Fibroblast of mammary gland (primary cell): ENCODE measurements around the gene MPND.

Source experiments
- DNase-seq: peaks from one replicate; pipeline ENCODE4 v3.0.0-alpha.2; 2010; ENCODE audit warnings: low read depth
- H3K4me3 ChIP-seq: 2 replicates; pipeline ENCODE4 v1.5.1; 2011; ENCODE audit warnings: low read depth, mild to moderate bottlenecking, low read length, moderate library complexity; ENCODE audit not compliant: control insufficient read depth
- TF ChIP-seq, protein P1 (sequence below): conservative IDR thresholded peaks from 2 replicates; pipeline ENCODE4 v1.5.1; 2011; ENCODE audit warnings: low read depth, low read length, inconsistent platforms; ENCODE audit not compliant: control insufficient read depth, insufficient read depth

The MPND gene

DNA sequence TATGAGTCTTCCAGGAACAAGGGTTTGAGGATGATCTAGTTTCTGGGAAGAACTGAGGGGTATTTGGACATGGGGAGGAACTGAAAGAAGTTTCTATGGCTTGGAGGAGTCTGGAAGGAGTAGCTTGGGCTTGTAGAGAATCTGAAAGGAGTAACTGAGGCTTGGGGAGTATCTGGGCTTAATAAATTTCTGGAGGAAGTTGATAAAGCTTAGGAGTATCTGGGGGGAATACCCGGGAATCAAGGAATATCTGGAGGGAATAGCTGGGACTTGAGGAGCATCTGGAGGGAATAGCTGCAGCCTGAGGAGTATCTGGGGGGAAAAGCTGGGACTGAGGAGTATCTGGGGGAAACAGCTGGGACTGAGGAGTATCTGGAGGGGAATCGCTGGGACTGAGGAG, 22.9 kb upstream of the MPND start:
- DNase-seq = no peak
- H3K4me3 ChIP-seq = no peak overlapping the region
- TF ChIP-seq, protein P1, sequence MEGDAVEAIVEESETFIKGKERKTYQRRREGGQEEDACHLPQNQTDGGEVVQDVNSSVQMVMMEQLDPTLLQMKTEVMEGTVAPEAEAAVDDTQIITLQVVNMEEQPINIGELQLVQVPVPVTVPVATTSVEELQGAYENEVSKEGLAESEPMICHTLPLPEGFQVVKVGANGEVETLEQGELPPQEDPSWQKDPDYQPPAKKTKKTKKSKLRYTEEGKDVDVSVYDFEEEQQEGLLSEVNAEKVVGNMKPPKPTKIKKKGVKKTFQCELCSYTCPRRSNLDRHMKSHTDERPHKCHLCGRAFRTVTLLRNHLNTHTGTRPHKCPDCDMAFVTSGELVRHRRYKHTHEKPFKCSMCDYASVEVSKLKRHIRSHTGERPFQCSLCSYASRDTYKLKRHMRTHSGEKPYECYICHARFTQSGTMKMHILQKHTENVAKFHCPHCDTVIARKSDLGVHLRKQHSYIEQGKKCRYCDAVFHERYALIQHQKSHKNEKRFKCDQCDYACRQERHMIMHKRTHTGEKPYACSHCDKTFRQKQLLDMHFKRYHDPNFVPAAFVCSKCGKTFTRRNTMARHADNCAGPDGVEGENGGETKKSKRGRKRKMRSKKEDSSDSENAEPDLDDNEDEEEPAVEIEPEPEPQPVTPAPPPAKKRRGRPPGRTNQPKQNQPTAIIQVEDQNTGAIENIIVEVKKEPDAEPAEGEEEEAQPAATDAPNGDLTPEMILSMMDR = no peak

DNA sequence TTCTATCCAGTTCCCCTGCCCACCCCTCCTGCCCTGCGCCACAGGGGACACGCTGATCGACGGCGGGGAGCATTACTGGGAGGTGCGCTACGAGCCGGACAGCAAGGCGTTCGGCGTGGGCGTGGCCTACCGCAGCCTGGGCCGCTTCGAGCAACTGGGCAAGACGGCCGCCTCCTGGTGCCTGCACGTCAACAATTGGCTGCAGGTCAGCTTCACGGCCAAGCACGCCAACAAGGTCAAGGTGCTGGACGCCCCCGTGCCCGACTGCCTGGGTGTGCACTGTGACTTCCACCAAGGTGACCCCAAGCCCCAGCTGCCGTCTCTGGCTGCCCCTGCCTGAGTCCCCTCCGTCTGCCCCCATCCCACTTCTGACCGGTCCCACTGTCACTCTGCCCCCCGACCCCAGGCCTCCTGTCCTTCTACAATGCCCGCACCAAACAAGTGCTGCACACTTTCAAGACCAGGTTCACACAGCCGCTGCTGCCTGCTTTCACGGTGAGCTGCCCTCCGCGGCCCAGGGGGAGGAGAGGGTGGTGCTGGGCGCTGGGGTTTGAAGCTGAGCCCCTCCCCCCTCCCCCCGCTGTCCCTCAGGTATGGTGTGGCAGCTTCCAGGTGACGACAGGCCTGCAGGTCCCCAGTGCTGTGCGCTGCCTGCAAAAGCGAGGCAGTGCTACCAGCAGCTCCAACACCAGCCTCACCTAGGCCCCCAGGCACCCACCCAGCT, 20.3 kb upstream of the MPND start:
- TF ChIP-seq, protein P1 = no peak
- H3K4me3 ChIP-seq = no peak overlapping the region
- DNase-seq = no peak

DNA sequence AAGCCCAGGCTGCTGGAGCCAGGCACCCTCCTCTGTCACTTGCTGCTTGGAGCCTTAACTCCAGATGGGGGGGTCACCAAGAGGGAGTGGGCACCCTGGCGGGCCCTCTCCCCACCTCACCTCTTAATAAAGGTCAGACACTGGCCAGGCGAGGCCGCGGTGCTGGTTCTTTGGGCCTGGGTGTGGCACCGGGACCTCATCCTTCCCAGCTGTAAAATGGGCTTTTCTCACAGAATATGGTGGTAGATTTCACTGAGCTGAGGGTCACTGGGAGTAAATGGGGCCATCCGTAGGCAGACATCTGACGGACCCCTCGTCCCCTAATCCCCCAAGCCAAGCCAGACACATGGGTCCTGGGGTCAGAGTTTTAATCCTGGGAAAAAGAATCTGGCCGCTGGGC, 19.7 kb upstream of the MPND start:
- no peak overlapping the region for H3K4me3 ChIP-seq
- TF ChIP-seq, protein P1 = no peak
- DNase-seq = no peak

DNA sequence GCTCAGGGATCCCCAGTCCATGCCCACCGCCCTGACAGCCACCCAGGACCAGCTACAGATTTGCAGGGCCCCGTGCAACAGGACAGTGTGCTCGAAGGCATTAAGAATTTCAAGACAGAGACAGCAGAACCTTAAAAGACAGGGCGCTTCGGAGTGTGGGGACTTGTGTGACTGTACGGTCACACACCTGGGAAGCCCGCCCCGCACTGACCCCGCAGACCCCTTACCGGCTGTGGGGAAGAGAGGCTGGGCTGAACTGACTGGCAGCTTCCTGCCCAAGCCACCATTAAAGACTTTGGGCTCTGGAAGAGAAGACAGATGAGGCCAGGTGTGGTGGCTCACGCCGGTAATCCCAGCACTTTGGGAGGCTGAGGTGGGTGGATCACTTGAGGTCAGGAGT, 19.1 kb upstream of the MPND start:
- no peak for DNase-seq
- TF ChIP-seq, protein P1 = no peak
- H3K4me3 ChIP-seq = no peak overlapping the region

DNA sequence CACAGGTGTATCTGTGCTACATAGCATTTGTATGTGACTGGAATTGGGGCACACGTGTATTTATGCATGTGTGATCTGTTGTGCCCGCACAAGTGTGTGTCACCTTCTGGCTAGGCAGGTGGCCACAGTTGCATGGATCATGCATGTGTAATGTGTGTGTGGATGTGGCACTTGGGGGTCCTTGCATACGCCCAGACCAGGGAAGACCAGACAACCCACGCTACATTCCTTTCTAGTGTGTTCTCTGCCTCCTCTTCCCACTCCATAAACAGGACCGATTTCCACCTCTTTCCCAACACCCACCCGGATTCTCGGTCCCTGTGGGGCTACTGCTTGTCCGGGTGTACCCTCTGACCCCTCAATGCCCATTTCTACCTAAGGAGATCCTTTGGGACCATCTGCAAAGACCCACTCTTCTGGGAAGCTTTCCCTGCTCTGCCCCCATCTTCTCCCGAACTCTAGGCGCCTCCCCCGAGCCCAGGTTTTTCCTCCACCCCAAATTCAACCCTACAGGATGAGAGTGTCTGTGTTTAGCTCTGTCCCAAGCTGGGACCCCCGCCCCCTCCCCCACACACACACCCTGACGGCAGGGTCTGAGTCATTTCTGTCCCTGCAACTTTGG, 17.0 kb upstream of the MPND start:
- TF ChIP-seq, protein P1 = no peak
- no peak overlapping the region for H3K4me3 ChIP-seq
- no peak for DNase-seq

DNA sequence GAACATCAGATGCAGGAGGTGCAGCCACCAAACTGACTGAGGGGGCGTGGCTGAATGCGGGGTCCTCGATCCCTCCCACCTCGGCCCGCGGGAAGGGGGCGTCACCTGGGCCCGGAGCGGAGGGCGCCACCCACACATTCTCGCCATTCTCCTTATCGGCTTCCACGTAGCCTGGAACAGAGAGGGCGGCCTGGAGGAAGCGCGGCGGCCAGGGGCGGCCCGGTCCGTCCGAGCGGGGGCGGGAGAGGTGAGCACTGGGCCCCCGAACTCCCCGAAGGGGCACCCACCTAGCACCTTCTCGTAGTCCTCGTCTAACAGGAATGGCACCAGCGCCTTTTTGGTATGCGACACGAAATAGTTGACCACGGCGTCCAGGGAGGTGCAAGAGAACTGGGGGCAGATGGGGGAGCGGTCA, 16.5 kb upstream of the MPND start:
- DNase-seq = no peak
- no peak overlapping the region for H3K4me3 ChIP-seq
- TF ChIP-seq, protein P1 = no peak

DNA sequence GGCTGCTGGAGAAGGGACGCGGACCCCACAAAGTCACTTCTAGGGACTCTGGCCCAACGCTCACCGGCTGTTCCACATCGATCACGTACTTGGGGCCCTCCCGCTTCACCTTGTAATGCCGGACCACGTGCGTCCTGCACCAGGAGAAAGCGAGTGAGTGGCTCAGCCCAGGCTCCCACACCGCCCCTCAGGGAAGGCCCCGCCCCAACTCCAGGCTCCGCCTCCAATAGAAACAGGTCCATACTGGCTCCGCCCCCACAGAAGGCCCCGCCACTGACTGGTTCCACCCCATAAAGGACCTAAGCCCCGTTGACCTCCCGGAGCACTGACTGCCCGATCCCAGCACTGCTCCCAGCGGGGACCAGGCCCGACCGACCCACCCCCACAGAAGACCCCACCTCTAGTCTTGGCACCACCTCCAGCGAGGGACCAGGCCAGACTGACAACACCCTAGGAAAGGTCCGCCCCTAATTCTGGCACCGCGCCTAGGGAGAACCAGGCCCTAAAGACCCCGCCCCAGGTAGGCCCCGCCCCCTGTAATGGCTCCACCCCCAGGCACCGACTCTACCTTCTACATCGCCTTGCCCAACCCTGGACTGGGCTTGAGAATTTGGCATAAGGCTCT, 16.0 kb upstream of the MPND start:
- DNase-seq = peak; percentile 41
- TF ChIP-seq, protein P1 = no peak
- peak overlapping the region; percentile 36 for H3K4me3 ChIP-seq
